H1 (cell line): Measurements from ENCODE around the gene ATF7. TPM values are rescaled to one million over a fixed set of nuclear protein-coding genes. Genes with fewer than 3 reads are reported as not detected.

Source experiments
- ASH2L ChIP-seq: fragments of 200-600, 300-600 bp; sonication (generic); IDR thresholded peaks from one replicate; pipeline ENCODE4 v1.7.1; 2017; ENCODE audit warnings: low read length
- ATF2 ChIP-seq: IDR thresholded peaks from 2 replicates; pipeline ENCODE4 v1.6.1; 2012; ENCODE audit warnings: low read length, inconsistent platforms
- ATF3 ChIP-seq: IDR thresholded peaks from 2 replicates; pipeline ENCODE4 v1.6.1; 2011; ENCODE audit warnings: low read depth, mild to moderate bottlenecking, low read length; ENCODE audit not compliant: insufficient read depth
- BACH1 ChIP-seq: IDR thresholded peaks from 2 replicates; pipeline ENCODE4 v1.6.1; 2012; ENCODE audit warnings: low read length, improper control_type of control experiment
- CREB1 ChIP-seq: IDR thresholded peaks from 2 replicates; pipeline ENCODE4 v1.6.1; 2012; ENCODE audit warnings: inconsistent platforms
- CTBP2 ChIP-seq: IDR thresholded peaks from 2 replicates; pipeline ENCODE4 v1.7.0; 2011; ENCODE audit warnings: borderline replicate concordance, mild to moderate bottlenecking, moderate library complexity, mixed read lengths, low read length; ENCODE audit not compliant: insufficient read depth, insufficient read length
- FOSL1 ChIP-seq: IDR thresholded peaks from 2 replicates; pipeline ENCODE4 v1.6.1; 2011; ENCODE audit warnings: mild to moderate bottlenecking, low read depth, low read length, moderate library complexity; ENCODE audit not compliant: insufficient read depth
- GABPA ChIP-seq: IDR thresholded peaks from 2 replicates; pipeline ENCODE4 v1.6.1; 2011; ENCODE audit warnings: mild to moderate bottlenecking, low read length, moderate library complexity, borderline replicate concordance; ENCODE audit not compliant: insufficient read depth
- HDAC2 ChIP-seq, 2 experiments: fragments of 300-600 bp in 1 of 2; sonication (generic) in 1 of 2; IDR thresholded peaks; 2 replicates each; pipeline ENCODE4 v1.6.1; 2011 to 2012; ENCODE audit warnings: low read depth in 2 of 2, low read length in 2 of 2, mild to moderate bottlenecking in 2 of 2, moderate library complexity in 2 of 2, borderline replicate concordance in 1 of 2, inconsistent platforms in 1 of 2
- KDM1A ChIP-seq: fragments of 200-600, 300-600 bp; sonication (generic); IDR thresholded peaks from 2 replicates; pipeline ENCODE4 v1.7.1; 2016; ENCODE audit warnings: mild to moderate bottlenecking, low read length, borderline replicate concordance
- KDM4A ChIP-seq: IDR thresholded peaks from one replicate; pipeline ENCODE4 v1.7.1; 2012; ENCODE audit warnings: low read depth, mild to moderate bottlenecking, moderate library complexity, low read length, inconsistent platforms; ENCODE audit not compliant: severe bottlenecking
- KDM5A ChIP-seq: fragments of 200-600 bp; IDR thresholded peaks from 2 replicates; pipeline ENCODE4 v1.7.1; 2012; ENCODE audit warnings: mild to moderate bottlenecking, low read length, inconsistent platforms, mixed read lengths
- MAFK ChIP-seq: IDR thresholded peaks from 2 replicates; pipeline ENCODE4 v1.6.1; 2012; ENCODE audit warnings: low read depth, mild to moderate bottlenecking, improper control_type of control experiment, low read length
- MAX ChIP-seq: IDR thresholded peaks from 2 replicates; pipeline ENCODE4 v1.6.1; 2012; ENCODE audit warnings: inconsistent platforms
- POLR2A ChIP-seq, 2 experiments: IDR thresholded peaks; 1 replicate in 1 of 2; 2 replicates in 1 of 2; pipeline ENCODE4 v1.6.1; 2011; ENCODE audit warnings: low read depth in 2 of 2, low read length in 2 of 2, mild to moderate bottlenecking in 2 of 2; ENCODE audit errors: control extremely low read depth in 1 of 2
- POLR2AphosphoS5 ChIP-seq: IDR thresholded peaks from 2 replicates; pipeline ENCODE4 v1.6.1; 2011; ENCODE audit warnings: low read depth, low read length
- POU5F1 ChIP-seq: IDR thresholded peaks from 2 replicates; pipeline ENCODE4 v1.6.1; 2011; ENCODE audit warnings: low read depth, mild to moderate bottlenecking, low read length, moderate library complexity
- RAD21 ChIP-seq, 2 experiments: IDR thresholded peaks in 1 of 2; conservative IDR thresholded peaks in 1 of 2; 2 replicates each; pipeline ENCODE4 v1.6.1; 2011; ENCODE audit warnings: low read depth in 2 of 2, low read length in 2 of 2, improper control_type of control experiment in 1 of 2, inconsistent platforms in 1 of 2, mild to moderate bottlenecking in 1 of 2, moderate library complexity in 1 of 2
- RBBP5 ChIP-seq: IDR thresholded peaks from 2 replicates; pipeline ENCODE4 v1.7.1; 2012; ENCODE audit warnings: low read depth, mild to moderate bottlenecking, inconsistent platforms, low read length, moderate library complexity, borderline replicate concordance
- SIRT6 ChIP-seq: IDR thresholded peaks from one replicate; pipeline ENCODE4 v1.7.1; 2012; ENCODE audit warnings: low read length, inconsistent platforms
- SP1 ChIP-seq: IDR thresholded peaks from 2 replicates; pipeline ENCODE4 v1.6.1; 2011; ENCODE audit warnings: low read depth, low read length
- TCF12 ChIP-seq: IDR thresholded peaks from 2 replicates; pipeline ENCODE4 v1.6.1; 2011; ENCODE audit warnings: low read depth, mild to moderate bottlenecking, low read length
- polyA plus RNA-seq, 7 experiments: library from polyadenylated mRNA; depleted of rRNA in 3 of 7; stranded (reverse) in 5 of 7; unstranded in 2 of 7; fragments of >200 nt in 5 of 7; fragments of 200-250 nt in 2 of 7; gene quantifications; 1 replicate in 5 of 7; 2 replicates in 1 of 7; 4 replicates in 1 of 7; pipeline versions ENCODE4 v1.2.1 to v1.2.3, GENCODE V29; 2011 to 2013; ENCODE audit warnings: missing spikeins in 2 of 7, mixed read lengths in 2 of 7
- total RNA-seq: library from RNA; stranded (reverse); fragmentation: NEBNext Ultra II Directional; extraction: Animal tissue kit (Norgen Biotek cat#: 25700); gene quantifications from 2 replicates; pipeline ENCODE4 v1.2.1, GENCODE V29; 2021

Gene ATF7
- total and polyA plus RNA-seq, 2 of the 8 experiments (the other 6 are each of a cell fraction or from before 2014, with no cell fraction given) = 10.1 to 16.6 TPM

GRCh38 chr12:53495903-53496751 lies 130.1 kb downstream of the ATF7 start (continued):
- TF ChIP-seq MAX = peak; percentile 73
- no peak for TF ChIP-seq KDM5A
- TF ChIP-seq CTBP2 = no peak
- no peak; the same call in 1 of the 2 replicates for TF ChIP-seq POLR2AphosphoS5
- TF ChIP-seq ATF2 = no peak
- no peak for TF ChIP-seq GABPA
- TF ChIP-seq CREB1 = no peak
- TF ChIP-seq SIRT6 = no peak
- no peak for TF ChIP-seq FOSL1
- TF ChIP-seq RBBP5 = no peak
- no peak for TF ChIP-seq POU5F1
- no peak for TF ChIP-seq MAFK
- peak in 1 of 2 experiments; percentile 57; a peak in 2 of 3 replicates for TF ChIP-seq POLR2A (IDR thresholded peaks at IDR 0.05; ENCODE audit: control extremely low read depth in 1 of 2, low read depth in 2 of 2, low read length in 2 of 2)
- no peak for TF ChIP-seq SP1
- no peak for TF ChIP-seq HDAC2 (IDR thresholded peaks at IDR 0.05; ENCODE audit: borderline replicate concordance in 1 of 2, low read depth in 2 of 2, low read length in 2 of 2)
- TF ChIP-seq KDM4A = no peak
- TF ChIP-seq ATF3 = peak; percentile 37; the same call in 1 of the 2 replicates
- no peak for TF ChIP-seq RAD21 (IDR thresholded peaks at IDR 0.05 in 1 of 2, conservative IDR thresholded peaks at IDR 0.05 in 1 of 2; ENCODE audit: low read depth in 2 of 2, low read length in 2 of 2)
- no peak for TF ChIP-seq TCF12
- no peak for TF ChIP-seq BACH1
- TF ChIP-seq KDM1A = no peak
- peak; percentile 23 for TF ChIP-seq ASH2L
